ENCODE data around the gene AIFM2. TPM values are rescaled to one million over a fixed set of nuclear protein-coding genes. Genes with fewer than 3 reads are reported as not detected.

AIFM2 gene
- polyA plus RNA-seq, 2 of the 4 experiments (the other 2 are of a cell fraction) = 30.0 to 34.8 TPM

DNA sequence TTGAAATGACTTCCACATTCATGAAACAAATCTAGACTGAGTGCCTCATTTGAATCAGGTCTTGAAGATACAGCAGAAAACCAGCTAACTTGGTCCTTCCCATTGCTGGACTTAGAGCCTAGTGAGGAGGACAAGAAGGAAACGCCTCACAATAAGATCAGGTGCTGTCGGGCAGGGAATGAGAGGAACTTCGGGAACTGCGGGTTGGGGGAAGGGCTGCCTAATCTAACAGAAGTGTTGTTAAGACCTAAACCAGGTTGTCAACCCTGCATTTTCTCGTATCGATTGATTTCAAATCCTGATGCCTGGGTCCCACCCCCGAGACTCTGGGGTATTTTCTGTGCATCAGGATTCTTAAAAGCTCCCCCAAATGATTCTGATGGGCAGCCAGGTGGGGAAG is 53.7 kb downstream of the AIFM2 start:
- Histone ChIP-seq H3K4me2 (no peak overlapping the region), H3K4me1 (no peaks in the 10 kb centered on the region), H3K9me3 (no peaks in the 10 kb centered on the region), H3K4me3 (no peak overlapping the region), H3K27ac (no peak overlapping the region)
- 90% methylated on average over 7 of the region's 7 CpGs for WGBS (ENCODE audit: missing lambda C conversion rate)
- DNase-seq (ENCODE audit: low read depth in 1 of 2, low spot score in 1 of 2) = no peak
- TF ChIP-seq CBX8 (IDR thresholded peaks at IDR 0.05) (no peak), JUN (IDR thresholded peaks at IDR 0.05) (no peak), MAZ (IDR thresholded peaks at IDR 0.05; ENCODE audit: borderline replicate concordance, low read depth, low read length) (no peak), TFCP2L1 (CRISPR knock-in tag; IDR thresholded peaks at IDR 0.05) (no peak), CBX2 (IDR thresholded peaks at IDR 0.05; ENCODE audit: borderline replicate concordance, low read depth) (no peak), ESRRA (IDR thresholded peaks at IDR 0.05; ENCODE audit: borderline replicate concordance, low read length) (no peak), MYC (IDR thresholded peaks at IDR 0.05; ENCODE audit: borderline replicate concordance, low read length) (no peak), POLR2AphosphoS2 (conservative IDR thresholded peaks at IDR 0.05; ENCODE audit: low read length) (no peak), GATA3 (IDR thresholded peaks at IDR 0.05; ENCODE audit: borderline replicate concordance) (no peak), ZNF302 (CRISPR knock-in tag; IDR thresholded peaks at IDR 0.05) (no peak), ZSCAN20 (CRISPR knock-in tag; IDR thresholded peaks at IDR 0.05) (no peak), EHF (CRISPR knock-in tag; IDR thresholded peaks at IDR 0.05) (no peak), MAFK (IDR thresholded peaks at IDR 0.05; ENCODE audit: partially characterized antibody) (no peak), ZC3H11A (IDR thresholded peaks at IDR 0.05) (no peak), CEBPB (IDR thresholded peaks at IDR 0.05) (no peak)
- TF ChIP-seq, protein P1, sequence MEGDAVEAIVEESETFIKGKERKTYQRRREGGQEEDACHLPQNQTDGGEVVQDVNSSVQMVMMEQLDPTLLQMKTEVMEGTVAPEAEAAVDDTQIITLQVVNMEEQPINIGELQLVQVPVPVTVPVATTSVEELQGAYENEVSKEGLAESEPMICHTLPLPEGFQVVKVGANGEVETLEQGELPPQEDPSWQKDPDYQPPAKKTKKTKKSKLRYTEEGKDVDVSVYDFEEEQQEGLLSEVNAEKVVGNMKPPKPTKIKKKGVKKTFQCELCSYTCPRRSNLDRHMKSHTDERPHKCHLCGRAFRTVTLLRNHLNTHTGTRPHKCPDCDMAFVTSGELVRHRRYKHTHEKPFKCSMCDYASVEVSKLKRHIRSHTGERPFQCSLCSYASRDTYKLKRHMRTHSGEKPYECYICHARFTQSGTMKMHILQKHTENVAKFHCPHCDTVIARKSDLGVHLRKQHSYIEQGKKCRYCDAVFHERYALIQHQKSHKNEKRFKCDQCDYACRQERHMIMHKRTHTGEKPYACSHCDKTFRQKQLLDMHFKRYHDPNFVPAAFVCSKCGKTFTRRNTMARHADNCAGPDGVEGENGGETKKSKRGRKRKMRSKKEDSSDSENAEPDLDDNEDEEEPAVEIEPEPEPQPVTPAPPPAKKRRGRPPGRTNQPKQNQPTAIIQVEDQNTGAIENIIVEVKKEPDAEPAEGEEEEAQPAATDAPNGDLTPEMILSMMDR (IDR thresholded peaks at IDR 0.05) = no peak
- TF ChIP-seq, protein P2, sequence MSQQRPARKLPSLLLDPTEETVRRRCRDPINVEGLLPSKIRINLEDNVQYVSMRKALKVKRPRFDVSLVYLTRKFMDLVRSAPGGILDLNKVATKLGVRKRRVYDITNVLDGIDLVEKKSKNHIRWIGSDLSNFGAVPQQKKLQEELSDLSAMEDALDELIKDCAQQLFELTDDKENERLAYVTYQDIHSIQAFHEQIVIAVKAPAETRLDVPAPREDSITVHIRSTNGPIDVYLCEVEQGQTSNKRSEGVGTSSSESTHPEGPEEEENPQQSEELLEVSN (IDR thresholded peaks at IDR 0.05; ENCODE audit: borderline replicate concordance, low read depth) = no peak
- no peak for ATAC-seq
- POLR2A ChIA-PET = interaction anchor here (1.1 kb wide), 1 partner anchor 67 kb away, joined by 3 read pairs; the partner anchor contains the start of gene TYSND1
- CTCF ChIA-PET = interaction anchor here (0.6 to 2.4 kb wide), 6 partner anchors 11 to 309 kb away, joined by 3 to 12 read pairs (median 4); no protein-coding TSS in a partner anchor
- no peak for FAIRE-seq

DNA sequence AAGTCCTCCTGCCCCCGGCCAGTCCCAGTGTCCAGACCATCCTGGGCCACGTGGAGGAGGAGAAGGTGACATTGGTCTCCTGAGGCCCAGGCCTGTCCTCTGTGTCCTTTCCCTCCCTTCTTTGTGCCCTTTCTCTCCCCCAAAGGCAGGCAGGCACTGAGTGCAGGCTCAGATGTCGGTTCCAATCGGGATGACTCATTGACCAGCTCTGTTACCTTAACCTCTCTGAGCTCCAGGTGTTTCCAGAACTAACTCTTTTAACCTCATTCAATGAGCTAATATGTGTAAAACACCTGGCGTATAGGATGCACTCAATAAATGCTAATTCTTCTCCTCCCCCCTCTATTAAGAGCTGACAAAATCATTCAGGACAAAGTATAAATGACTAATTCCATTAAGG is 54.3 kb downstream of the AIFM2 start:
- no peaks in the 10 kb centered on the region for H3K9me3 ChIP-seq
- no peak for FAIRE-seq
- ChIA-PET POLR2A (no interaction called here), CTCF (interaction anchor here (1.0 to 2.4 kb wide), 4 partner anchors 11 to 309 kb away, joined by 4 to 12 read pairs (median 6); no protein-coding TSS in a partner anchor)
- H3K4me1 ChIP-seq = no peaks in the 10 kb centered on the region
- no peak for DNase-seq (ENCODE audit: low read depth in 1 of 2, low spot score in 1 of 2)
- no peak overlapping the region for H3K4me3 ChIP-seq
- no peak for TF ChIP-seq ZFP36 (IDR thresholded peaks at IDR 0.05; ENCODE audit: borderline replicate concordance, partially characterized antibody)
- no peak for TF ChIP-seq BHLHE40 (IDR thresholded peaks at IDR 0.05; ENCODE audit: low read depth, low read length)
- TF ChIP-seq, protein P3, sequence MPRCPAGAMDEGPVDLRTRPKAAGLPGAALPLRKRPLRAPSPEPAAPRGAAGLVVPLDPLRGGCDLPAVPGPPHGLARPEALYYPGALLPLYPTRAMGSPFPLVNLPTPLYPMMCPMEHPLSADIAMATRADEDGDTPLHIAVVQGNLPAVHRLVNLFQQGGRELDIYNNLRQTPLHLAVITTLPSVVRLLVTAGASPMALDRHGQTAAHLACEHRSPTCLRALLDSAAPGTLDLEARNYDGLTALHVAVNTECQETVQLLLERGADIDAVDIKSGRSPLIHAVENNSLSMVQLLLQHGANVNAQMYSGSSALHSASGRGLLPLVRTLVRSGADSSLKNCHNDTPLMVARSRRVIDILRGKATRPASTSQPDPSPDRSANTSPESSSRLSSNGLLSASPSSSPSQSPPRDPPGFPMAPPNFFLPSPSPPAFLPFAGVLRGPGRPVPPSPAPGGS (IDR thresholded peaks at IDR 0.05) = no peak
- TF ChIP-seq, protein P4, sequence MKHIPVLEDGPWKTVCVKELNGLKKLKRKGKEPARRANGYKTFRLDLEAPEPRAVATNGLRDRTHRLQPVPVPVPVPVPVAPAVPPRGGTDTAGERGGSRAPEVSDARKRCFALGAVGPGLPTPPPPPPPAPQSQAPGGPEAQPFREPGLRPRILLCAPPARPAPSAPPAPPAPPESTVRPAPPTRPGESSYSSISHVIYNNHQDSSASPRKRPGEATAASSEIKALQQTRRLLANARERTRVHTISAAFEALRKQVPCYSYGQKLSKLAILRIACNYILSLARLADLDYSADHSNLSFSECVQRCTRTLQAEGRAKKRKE (CRISPR knock-in tag; IDR thresholded peaks at IDR 0.05; ENCODE audit: low read depth) = no peak
- TF ChIP-seq POLR2A (IDR thresholded peaks at IDR 0.05; ENCODE audit: low read length) = no peak
- no peak for TF ChIP-seq JUNB (IDR thresholded peaks at IDR 0.05)
- no peak for TF ChIP-seq RAD21 (conservative IDR thresholded peaks at IDR 0.05 in 1 of 2, IDR thresholded peaks at IDR 0.05 in 1 of 2)
- no peak for ATAC-seq
- 96% methylated on average over 5 of the region's 5 CpGs for WGBS (ENCODE audit: missing lambda C conversion rate)
- no peak overlapping the region for H3K4me2 ChIP-seq
- H3K27ac ChIP-seq = no peak overlapping the region
